ENCODE data around the gene CCNB1.
"Not testable (repeated sequence)": the region's sequence is repeated elsewhere in the genome, so short reads cannot be mapped to it uniquely, and the experiment has no call there.

CCNB1 gene

DNA sequence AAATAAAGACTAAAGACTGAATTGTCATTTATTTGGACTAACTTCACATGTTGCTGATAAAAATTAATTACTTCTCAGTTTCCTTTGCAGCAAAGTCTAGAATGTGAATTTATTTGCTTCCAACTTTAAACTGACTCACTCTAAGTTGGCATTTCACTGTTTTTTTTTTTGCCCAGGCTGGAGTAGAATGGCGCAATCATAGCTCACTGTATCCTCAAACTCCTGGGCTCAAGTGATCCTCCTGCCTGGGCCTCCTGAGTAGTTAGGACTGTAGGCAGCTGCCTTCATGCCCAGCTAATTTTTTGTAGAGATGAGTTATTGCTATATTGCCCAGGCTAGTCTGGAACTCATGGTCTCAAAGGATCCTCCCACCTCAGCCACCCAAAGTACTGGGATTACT, 3.5 kb downstream of the CCNB1 start:
- no peak overlapping the region for H3K27ac ChIP-seq (ENCODE audit: insufficient read depth, low read length, poor library complexity, severe bottlenecking)
- H3K4me1 ChIP-seq (ENCODE audit: control insufficient read depth, insufficient read depth, low read length, poor library complexity, severe bottlenecking): peaks cover 14% of the 10 kb centered on the region
- no peak for DNase-seq
- no peaks in the 10 kb centered on the region for H3K9me3 ChIP-seq (ENCODE audit: control insufficient read depth, low read length)
- peaks cover 3% of the 10 kb centered on the region for H3K36me3 ChIP-seq (ENCODE audit: control insufficient read depth, insufficient read depth, low read length)
- no peak overlapping the region for H3K4me3 ChIP-seq (ENCODE audit: insufficient read depth, low read depth, low read length, poor library complexity, severe bottlenecking)
- no peaks in the 10 kb centered on the region for H3K27me3 ChIP-seq (replicated peaks; ENCODE audit: control insufficient read depth, insufficient read depth, low read length, poor library complexity, severe bottlenecking)

GRCh38 chr5:69170969-69171368, 4.0 kb downstream of the CCNB1 start:
- no peak for DNase-seq
- Histone ChIP-seq H3K36me3 (ENCODE audit: control insufficient read depth, insufficient read depth, low read length) (peaks cover 3% of the 10 kb centered on the region), H3K27me3 (replicated peaks; ENCODE audit: control insufficient read depth, insufficient read depth, low read length, poor library complexity, severe bottlenecking) (no peaks in the 10 kb centered on the region), H3K4me3 (ENCODE audit: insufficient read depth, low read depth, low read length, poor library complexity, severe bottlenecking) (no peak overlapping the region), H3K27ac (ENCODE audit: insufficient read depth, low read length, poor library complexity, severe bottlenecking) (no peak overlapping the region), H3K9me3 (ENCODE audit: control insufficient read depth, low read length) (no peaks in the 10 kb centered on the region), H3K4me1 (ENCODE audit: control insufficient read depth, insufficient read depth, low read length, poor library complexity, severe bottlenecking) (peaks cover 14% of the 10 kb centered on the region)

DNA sequence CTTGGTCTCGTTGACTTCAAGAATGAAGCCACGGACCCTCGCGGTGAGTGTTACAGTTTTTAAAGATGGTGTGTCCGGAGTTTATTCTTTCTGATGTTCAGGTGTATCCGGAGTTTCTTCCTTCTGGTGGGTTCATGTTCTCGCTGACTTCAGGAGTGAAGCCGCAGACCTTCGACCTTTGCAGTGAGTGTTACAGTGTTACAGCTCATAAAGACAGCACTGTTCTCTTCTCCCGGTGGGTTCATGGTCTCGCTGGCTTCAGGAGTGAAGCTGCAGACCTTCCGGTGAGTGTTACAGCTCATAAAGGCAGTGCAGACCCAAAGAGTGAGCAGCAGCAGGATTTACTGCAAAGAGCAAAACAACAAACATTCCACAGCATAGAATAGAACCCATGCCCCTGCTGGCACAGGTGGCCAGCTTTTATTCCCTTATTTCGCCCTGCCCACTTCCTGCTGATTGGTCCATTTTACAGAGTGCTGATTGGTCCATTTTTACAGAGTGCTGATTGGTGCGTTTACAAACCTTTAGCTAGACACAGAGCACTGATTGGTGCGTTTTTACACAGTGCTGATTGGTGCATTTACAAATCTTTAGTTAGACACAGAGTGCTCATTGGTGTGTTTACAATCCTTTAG, 14.8 kb downstream of the CCNB1 start:
- not testable (repeated sequence) for DNase-seq; H3K9me3 ChIP-seq (ENCODE audit: control insufficient read depth, low read length)

DNA sequence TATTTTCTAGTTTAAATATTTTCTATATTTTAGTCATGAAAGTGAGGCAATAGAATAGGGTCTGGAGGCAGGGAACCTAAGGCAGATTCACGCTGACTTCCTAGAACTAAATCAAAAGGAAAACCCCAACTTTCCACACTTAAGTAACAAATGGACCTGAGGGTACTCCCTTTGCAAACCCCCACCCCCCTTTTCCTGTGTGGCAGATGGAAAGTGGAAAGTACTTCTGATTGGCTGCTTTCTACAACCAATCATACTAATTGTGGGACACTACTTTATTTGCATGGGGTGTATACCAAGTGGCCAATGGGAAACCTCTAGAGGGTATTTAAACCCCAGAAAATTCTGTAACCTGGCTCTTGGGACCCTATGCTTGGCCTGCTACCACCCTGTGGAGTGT, 17.7 kb downstream of the CCNB1 start:
- H3K36me3 ChIP-seq (ENCODE audit: control insufficient read depth, insufficient read depth, low read length): no peaks in the 10 kb centered on the region
- H3K4me3 ChIP-seq (ENCODE audit: insufficient read depth, low read depth, low read length, poor library complexity, severe bottlenecking): no peak overlapping the region
- peaks cover 6% of the 10 kb centered on the region for H3K4me1 ChIP-seq (ENCODE audit: control insufficient read depth, insufficient read depth, low read length, poor library complexity, severe bottlenecking)
- H3K9me3 ChIP-seq (ENCODE audit: control insufficient read depth, low read length): no peaks in the 10 kb centered on the region
- no peaks in the 10 kb centered on the region for H3K27me3 ChIP-seq (replicated peaks; ENCODE audit: control insufficient read depth, insufficient read depth, low read length, poor library complexity, severe bottlenecking)
- DNase-seq: no peak
- H3K27ac ChIP-seq (ENCODE audit: insufficient read depth, low read length, poor library complexity, severe bottlenecking): no peak overlapping the region

More for the DNA sequence above, 14.8 kb downstream of the CCNB1 start:
- not testable (repeated sequence) for H3K36me3 ChIP-seq (ENCODE audit: control insufficient read depth, insufficient read depth, low read length); H3K4me1 ChIP-seq (ENCODE audit: control insufficient read depth, insufficient read depth, low read length, poor library complexity, severe bottlenecking); H3K27ac ChIP-seq (ENCODE audit: insufficient read depth, low read length, poor library complexity, severe bottlenecking); H3K4me3 ChIP-seq (ENCODE audit: insufficient read depth, low read depth, low read length, poor library complexity, severe bottlenecking); H3K27me3 ChIP-seq (replicated peaks; ENCODE audit: control insufficient read depth, insufficient read depth, low read length, poor library complexity, severe bottlenecking)

DNA sequence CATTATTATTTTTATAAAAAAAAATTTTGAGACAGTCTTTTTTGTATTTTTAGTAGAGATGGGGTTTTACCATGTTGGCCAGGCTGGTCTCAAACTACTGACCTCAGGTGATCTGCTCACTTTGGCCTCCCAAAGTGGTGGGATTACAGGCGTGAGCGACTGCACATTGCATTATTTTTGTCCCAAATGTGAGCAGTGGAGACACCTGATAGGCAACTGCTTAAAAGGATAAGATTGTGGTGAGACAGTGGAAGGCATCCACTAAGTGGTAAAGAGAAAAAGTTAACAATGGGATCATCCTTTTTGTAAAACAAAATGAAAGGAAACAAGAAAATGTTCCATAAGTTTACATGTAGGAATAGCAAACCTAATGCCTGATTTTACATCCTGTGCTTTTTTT, 20.4 kb downstream of the CCNB1 start:
- no peak overlapping the region for H3K27ac ChIP-seq (ENCODE audit: insufficient read depth, low read length, poor library complexity, severe bottlenecking)
- DNase-seq: no peak
- no peaks in the 10 kb centered on the region for H3K27me3 ChIP-seq (replicated peaks; ENCODE audit: control insufficient read depth, insufficient read depth, low read length, poor library complexity, severe bottlenecking)
- H3K4me3 ChIP-seq (ENCODE audit: insufficient read depth, low read depth, low read length, poor library complexity, severe bottlenecking): no peak overlapping the region
- peaks cover 6% of the 10 kb centered on the region for H3K4me1 ChIP-seq (ENCODE audit: control insufficient read depth, insufficient read depth, low read length, poor library complexity, severe bottlenecking)
- no peaks in the 10 kb centered on the region for H3K36me3 ChIP-seq (ENCODE audit: control insufficient read depth, insufficient read depth, low read length)
- no peaks in the 10 kb centered on the region for H3K9me3 ChIP-seq (ENCODE audit: control insufficient read depth, low read length)

DNA sequence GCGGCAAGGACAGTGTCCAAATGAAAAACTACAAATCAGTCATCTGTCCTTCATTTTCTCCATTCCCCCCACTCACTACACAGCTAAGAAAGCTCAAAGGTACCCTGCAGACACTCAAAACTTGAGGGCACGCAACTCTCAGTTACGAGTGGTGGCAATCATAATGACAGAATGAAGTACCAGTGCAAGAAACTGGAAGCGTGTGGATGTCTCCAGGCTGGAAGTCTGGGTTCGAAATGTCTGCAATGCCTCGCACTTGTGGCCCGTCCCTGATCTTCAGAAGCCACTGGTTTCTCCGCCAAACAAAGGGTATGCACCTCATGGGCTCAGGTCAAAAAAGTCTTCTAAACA, 21.8 kb downstream of the CCNB1 start:
- H3K27me3 ChIP-seq (replicated peaks; ENCODE audit: control insufficient read depth, insufficient read depth, low read length, poor library complexity, severe bottlenecking): no peaks in the 10 kb centered on the region
- H3K4me1 ChIP-seq (ENCODE audit: control insufficient read depth, insufficient read depth, low read length, poor library complexity, severe bottlenecking): peaks cover 6% of the 10 kb centered on the region
- H3K4me3 ChIP-seq (ENCODE audit: insufficient read depth, low read depth, low read length, poor library complexity, severe bottlenecking): peak overlapping the region; percentile 98
- H3K9me3 ChIP-seq (ENCODE audit: control insufficient read depth, low read length): no peaks in the 10 kb centered on the region
- H3K27ac ChIP-seq (ENCODE audit: insufficient read depth, low read length, poor library complexity, severe bottlenecking): peak overlapping the region; percentile 73
- H3K36me3 ChIP-seq (ENCODE audit: control insufficient read depth, insufficient read depth, low read length): no peaks in the 10 kb centered on the region
- no peak for DNase-seq

DNA sequence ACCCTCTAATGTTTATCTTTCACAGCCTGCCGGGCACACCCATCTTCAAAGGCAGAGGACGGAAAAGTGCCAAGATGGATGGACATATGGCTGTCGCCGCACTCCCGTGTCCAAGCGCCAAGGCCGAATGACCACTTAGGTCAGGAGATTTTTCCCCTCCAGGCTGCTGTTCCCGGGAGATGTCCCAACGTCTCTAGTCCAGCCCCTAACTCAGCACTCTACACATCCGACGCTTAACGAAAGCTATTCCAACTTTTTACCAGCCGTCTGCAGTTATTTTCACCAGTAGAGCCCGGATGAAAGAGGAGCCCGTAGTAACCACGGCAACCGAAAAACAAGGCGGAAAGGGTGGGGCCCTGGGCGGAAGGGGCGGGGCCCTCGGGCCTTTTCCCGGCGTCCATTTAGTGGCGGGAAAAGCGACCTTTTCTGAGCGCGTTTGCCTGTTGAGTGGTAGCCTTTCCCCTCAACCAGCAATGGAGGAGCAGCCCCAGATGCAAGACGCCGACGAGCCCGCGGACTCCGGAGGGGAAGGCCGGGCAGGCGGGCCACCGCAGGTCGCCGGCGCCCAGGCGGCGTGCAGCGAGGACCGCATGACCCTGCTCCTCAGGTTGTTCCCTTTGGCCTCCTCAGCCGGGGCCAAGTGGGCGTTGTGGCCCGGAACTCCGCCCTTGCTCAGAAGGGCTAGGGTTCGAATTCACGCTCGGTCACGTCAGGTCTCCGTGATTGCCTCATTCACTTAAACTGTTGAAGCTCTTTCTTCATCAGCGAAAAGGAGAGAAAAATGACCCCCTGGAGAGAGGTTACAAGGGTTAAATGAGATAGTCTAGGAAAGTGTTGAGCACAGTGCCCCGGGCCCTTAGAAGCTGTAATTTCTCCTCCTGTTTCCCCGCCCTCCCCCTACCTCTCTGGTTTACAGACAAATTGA, 22.5 kb downstream of the CCNB1 start, which contains the start of gene CENPH:
Gene CENPH (plus strand): TSS at position 422 of the 925 bp plus-strand sequence. CDS start 52 bp downstream, at position 474.
- no peaks in the 10 kb centered on the region for H3K27me3 ChIP-seq (replicated peaks; ENCODE audit: control insufficient read depth, insufficient read depth, low read length, poor library complexity, severe bottlenecking)
- H3K4me1 ChIP-seq (ENCODE audit: control insufficient read depth, insufficient read depth, low read length, poor library complexity, severe bottlenecking): peaks cover 6% of the 10 kb centered on the region
- H3K27ac ChIP-seq (ENCODE audit: insufficient read depth, low read length, poor library complexity, severe bottlenecking): peak within 1 kb of the TSS; percentile 73
- peak; percentile 84 to 87 (median 86) for DNase-seq
- peak within 1 kb of the TSS; percentile 98 for H3K4me3 ChIP-seq (ENCODE audit: insufficient read depth, low read depth, low read length, poor library complexity, severe bottlenecking)
- no peaks in the 10 kb centered on the region for H3K9me3 ChIP-seq (ENCODE audit: control insufficient read depth, low read length)
- no peaks in the 10 kb centered on the region for H3K36me3 ChIP-seq (ENCODE audit: control insufficient read depth, insufficient read depth, low read length)

DNA sequence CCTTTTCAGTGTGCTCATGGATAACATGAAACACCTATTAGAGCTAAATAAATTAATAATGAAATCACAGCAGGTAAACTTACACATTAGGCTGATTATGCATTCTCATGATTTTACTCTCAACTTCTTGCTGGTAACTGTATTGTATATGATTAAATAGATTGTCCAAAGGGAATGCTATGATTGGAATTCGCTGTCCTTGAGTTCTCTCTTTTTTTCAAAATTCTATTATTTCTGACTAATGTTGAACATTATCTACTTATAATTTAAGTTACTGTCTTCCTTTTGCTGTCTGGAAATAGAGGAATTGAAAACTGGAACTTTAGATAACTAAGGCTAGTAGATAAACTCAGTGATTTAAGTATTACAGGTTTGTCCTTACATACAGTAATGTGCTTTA, 35.5 kb downstream of the CCNB1 start:
- H3K4me3 ChIP-seq (ENCODE audit: insufficient read depth, low read depth, low read length, poor library complexity, severe bottlenecking): no peak overlapping the region
- H3K4me1 ChIP-seq (ENCODE audit: control insufficient read depth, insufficient read depth, low read length, poor library complexity, severe bottlenecking): no peaks in the 10 kb centered on the region
- no peak for DNase-seq
- H3K27me3 ChIP-seq (replicated peaks; ENCODE audit: control insufficient read depth, insufficient read depth, low read length, poor library complexity, severe bottlenecking): no peaks in the 10 kb centered on the region
- no peaks in the 10 kb centered on the region for H3K36me3 ChIP-seq (ENCODE audit: control insufficient read depth, insufficient read depth, low read length)
- H3K27ac ChIP-seq (ENCODE audit: insufficient read depth, low read length, poor library complexity, severe bottlenecking): no peak overlapping the region
- no peaks in the 10 kb centered on the region for H3K9me3 ChIP-seq (ENCODE audit: control insufficient read depth, low read length)

DNA sequence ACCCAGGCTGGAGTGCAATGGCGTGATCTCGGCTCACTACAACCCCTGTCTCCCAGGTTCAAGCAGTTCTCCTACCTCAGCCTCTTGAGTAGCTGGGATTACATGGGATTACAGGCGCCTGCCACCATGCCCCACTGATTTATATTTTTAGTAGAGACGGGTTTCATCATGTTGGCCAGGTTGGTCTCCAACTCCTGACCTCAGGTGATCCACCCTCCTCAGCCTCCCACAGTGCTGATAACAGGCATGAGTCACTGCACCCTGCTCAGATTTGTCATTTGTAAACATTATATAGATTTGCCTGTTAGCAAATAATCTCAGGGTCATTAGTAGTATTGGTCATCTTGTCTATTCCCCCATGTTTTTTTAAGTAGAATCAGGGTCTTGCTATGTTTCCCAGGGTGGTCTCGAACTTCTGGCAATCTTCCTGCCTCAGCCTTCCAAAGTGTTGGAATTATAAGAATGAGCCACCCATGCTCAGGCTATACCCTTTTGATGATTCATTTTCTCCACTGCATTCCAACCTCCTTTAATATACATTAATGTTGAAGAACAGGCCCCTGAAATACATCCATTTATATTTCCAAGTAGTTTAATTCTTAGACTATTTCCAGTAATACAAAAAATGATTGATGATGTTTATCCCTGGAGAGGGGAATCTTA, 39.7 kb downstream of the CCNB1 start:
- no peak overlapping the region for H3K4me3 ChIP-seq (ENCODE audit: insufficient read depth, low read depth, low read length, poor library complexity, severe bottlenecking)
- no peaks in the 10 kb centered on the region for H3K27me3 ChIP-seq (replicated peaks; ENCODE audit: control insufficient read depth, insufficient read depth, low read length, poor library complexity, severe bottlenecking)
- no peaks in the 10 kb centered on the region for H3K36me3 ChIP-seq (ENCODE audit: control insufficient read depth, insufficient read depth, low read length)
- H3K4me1 ChIP-seq (ENCODE audit: control insufficient read depth, insufficient read depth, low read length, poor library complexity, severe bottlenecking): no peaks in the 10 kb centered on the region
- no peak overlapping the region for H3K27ac ChIP-seq (ENCODE audit: insufficient read depth, low read length, poor library complexity, severe bottlenecking)
- no peaks in the 10 kb centered on the region for H3K9me3 ChIP-seq (ENCODE audit: control insufficient read depth, low read length)
- DNase-seq: no peak

- Histone ChIP-seq H3K36me3 (ENCODE audit: control insufficient read depth, insufficient read depth, low read length) (no peaks in the 10 kb centered on the region), H3K27me3 (replicated peaks; ENCODE audit: control insufficient read depth, insufficient read depth, low read length, poor library complexity, severe bottlenecking) (no peaks in the 10 kb centered on the region)
- DNase-seq: no peak
Observed at GRCh38 chr5:69209602-69210001, 42.7 kb downstream of the CCNB1 start.

More at GRCh38 chr5:69209602-69210001, 42.7 kb downstream of the CCNB1 start:
- H3K4me3 ChIP-seq (ENCODE audit: insufficient read depth, low read depth, low read length, poor library complexity, severe bottlenecking): no peak overlapping the region
- H3K27ac ChIP-seq (ENCODE audit: insufficient read depth, low read length, poor library complexity, severe bottlenecking): no peak overlapping the region
- H3K4me1 ChIP-seq (ENCODE audit: control insufficient read depth, insufficient read depth, low read length, poor library complexity, severe bottlenecking): no peaks in the 10 kb centered on the region
- H3K9me3 ChIP-seq (ENCODE audit: control insufficient read depth, low read length): no peaks in the 10 kb centered on the region

Data from effector memory CD4-positive, alpha-beta T cell (primary cell).